ENCODE data around the gene VAMP4. TPM values are rescaled to one million over a fixed set of nuclear protein-coding genes. Genes with fewer than 3 reads are reported as not detected.

Gene VAMP4
- total RNA-seq, 6 experiments from 2014 or later: 3.9 to 7.9 (median 6.0) TPM

DNA sequence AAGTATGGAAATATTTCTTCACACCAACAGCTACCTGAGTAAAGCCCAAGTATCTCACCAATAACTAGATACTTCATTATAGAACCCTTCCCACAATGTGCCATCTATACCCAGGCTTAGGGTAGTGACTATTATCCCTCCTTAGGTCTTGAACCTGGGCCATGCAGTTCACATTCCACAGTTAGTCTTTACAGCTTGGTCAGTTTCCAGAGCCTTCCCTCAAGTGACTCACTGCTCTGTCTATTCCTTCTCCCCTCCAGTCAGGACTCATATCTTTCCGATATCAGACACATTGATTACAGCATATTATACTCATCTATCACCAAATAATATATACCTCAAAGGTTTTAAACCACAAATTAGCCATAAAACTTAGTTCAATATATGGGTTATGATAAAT, 23.6 kb downstream of the VAMP4 start:
- Histone ChIP-seq H3K9me3 (peaks cover 0 to under 1% (median 0%) of the 10 kb centered on the region in 4 donors), H3K4me3 (no peak overlapping the region), H3K27me3 (no peaks in the 10 kb centered on the region), H3K4me1 (no peaks in the 10 kb centered on the region), H3K27ac (no peak overlapping the region), H3K36me3 (peaks cover 0 to 2% (median 0%) of the 10 kb centered on the region in 4 donors)
- ATAC-seq (no peak), DNase-seq (no peak)
- intact Hi-C loops (cut with DNase I): loop anchor here in 1 of 2 donors (10.0 kb wide), 1 partner anchor 73 kb away; no protein-coding TSS in a partner anchor
- 93% methylated on average over 1 of the region's 1 CpG for WGBS (ENCODE audit: insufficient coverage, low coverage, low lambda C conversion rate, missing lambda C conversion rate)
- no peak for TF ChIP-seq CTCF (IDR thresholded peaks at IDR 0.05)
- TF ChIP-seq POLR2A (IDR thresholded peaks at IDR 0.05): no peak

DNA sequence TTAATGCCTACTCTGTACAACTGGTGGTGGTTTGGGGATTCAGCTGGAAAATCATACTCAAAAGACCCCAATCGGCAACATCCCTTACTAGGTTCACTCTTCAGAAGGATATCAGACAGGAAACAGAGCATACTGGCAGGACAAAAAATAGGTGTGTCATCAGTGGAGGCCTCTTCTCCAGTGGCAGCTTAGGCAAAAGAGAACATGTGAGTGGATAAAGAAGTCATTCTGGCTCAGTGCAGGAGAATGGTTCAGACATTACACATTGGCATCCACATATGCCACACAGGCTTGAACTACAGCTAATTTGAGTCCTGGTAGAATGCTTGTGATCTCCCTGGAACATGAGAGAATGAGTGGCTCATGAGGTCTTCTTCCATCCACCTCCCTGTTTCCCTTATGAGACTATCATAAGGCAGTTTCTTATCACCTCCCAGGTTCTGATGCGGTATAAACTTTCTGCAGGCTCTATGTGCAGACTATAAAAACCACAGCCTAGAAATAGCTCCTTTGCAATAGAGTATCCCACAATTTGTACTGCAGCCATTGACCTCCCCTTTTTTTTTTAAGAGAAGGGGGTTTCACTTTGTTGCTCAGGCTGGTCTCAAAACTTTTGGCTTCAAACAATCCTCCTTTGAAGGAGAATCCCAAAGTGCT, 24.7 kb downstream of the VAMP4 start:
- ATAC-seq (no peak), DNase-seq (no peak)
- WGBS (ENCODE audit: insufficient coverage, low coverage, low lambda C conversion rate, missing lambda C conversion rate): 71% methylated on average over 2 of the region's 2 CpGs
- Histone ChIP-seq H3K9me3 (no peaks in the 10 kb centered on the region), H3K4me1 (no peaks in the 10 kb centered on the region), H3K36me3 (peaks cover 0 to 2% (median 0%) of the 10 kb centered on the region in 4 donors), H3K27ac (no peak overlapping the region), H3K4me3 (no peak overlapping the region), H3K27me3 (no peaks in the 10 kb centered on the region)
- TF ChIP-seq CTCF (IDR thresholded peaks at IDR 0.05): no peak
- no peak for TF ChIP-seq POLR2A (IDR thresholded peaks at IDR 0.05)
- intact Hi-C loops (cut with DNase I): loop anchor here in 1 of 2 donors (10.0 kb wide), 1 partner anchor 72 kb away; no protein-coding TSS in a partner anchor

GRCh38 chr1:171716616-171717015, 25.2 kb downstream of the VAMP4 start:
- peaks cover 0 to 2% (median 0%) of the 10 kb centered on the region in 4 donors for H3K36me3 ChIP-seq
- ATAC-seq (no peak), DNase-seq (no peak)
- no peak overlapping the region for H3K27ac ChIP-seq
- H3K27me3 ChIP-seq: no peaks in the 10 kb centered on the region
- intact Hi-C loops (cut with DNase I): loop anchor here in 1 of 2 donors (10.0 kb wide), 1 partner anchor 72 kb away; no protein-coding TSS in a partner anchor
- no peak overlapping the region for H3K4me3 ChIP-seq
- H3K4me1 ChIP-seq: no peaks in the 10 kb centered on the region
- no peaks in the 10 kb centered on the region for H3K9me3 ChIP-seq
- 77% methylated on average over 3 of the region's 3 CpGs for WGBS (ENCODE audit: insufficient coverage, low coverage, low lambda C conversion rate, missing lambda C conversion rate)
- TF ChIP-seq POLR2A (IDR thresholded peaks at IDR 0.05): no peak
- TF ChIP-seq CTCF (IDR thresholded peaks at IDR 0.05): no peak

DNA sequence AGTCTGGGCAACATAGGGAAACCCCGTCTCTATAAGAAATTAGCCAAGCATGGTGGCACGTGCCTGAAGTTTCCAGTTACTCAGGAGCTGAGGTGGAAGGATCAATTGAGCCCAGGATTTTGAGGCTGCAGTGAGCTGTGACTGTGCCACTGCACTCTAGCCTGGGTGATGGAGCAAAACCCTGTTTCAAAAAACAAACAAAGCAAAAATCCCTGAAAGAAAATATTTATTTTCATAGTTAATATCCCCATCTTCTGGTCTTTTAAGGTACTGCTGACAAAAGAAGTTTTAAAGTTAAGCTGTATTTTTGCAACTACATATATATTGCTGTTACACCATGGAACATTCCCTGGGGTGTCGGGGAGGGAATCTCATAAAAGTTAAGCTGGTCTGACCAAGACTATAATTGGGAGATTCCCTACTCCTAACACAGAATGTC, 26.0 kb downstream of the VAMP4 start:
- H3K9me3 ChIP-seq: no peaks in the 10 kb centered on the region
- H3K4me3 ChIP-seq: no peak overlapping the region
- peaks cover 0 to 2% (median 0%) of the 10 kb centered on the region in 4 donors for H3K36me3 ChIP-seq
- intact Hi-C loops (cut with DNase I): loop anchor here in 1 of 2 donors (10.0 kb wide), 1 partner anchor 71 kb away; no protein-coding TSS in a partner anchor
- DNase-seq: no peak
- H3K4me1 ChIP-seq: no peaks in the 10 kb centered on the region
- ATAC-seq: peak; percentile 65 to 74 (median 72)
- 50% methylated on average over 3 of the region's 3 CpGs for WGBS (ENCODE audit: insufficient coverage, low coverage, low lambda C conversion rate, missing lambda C conversion rate)
- no peak overlapping the region for H3K27ac ChIP-seq
- H3K27me3 ChIP-seq: no peaks in the 10 kb centered on the region
- TF ChIP-seq POLR2A (IDR thresholded peaks at IDR 0.05) (no peak), CTCF (IDR thresholded peaks at IDR 0.05) (peak; percentile 41 to 50 (median 46))
